Caco-2 (cell line): ENCODE data around the gene JPT2. TPM values are rescaled to one million over a fixed set of nuclear protein-coding genes. Genes with fewer than 3 reads are reported as not detected.

Experiments used
- BruUV-seq: library from RNA; stranded (reverse); fragments of 400-500 nt; replicated peaks from 2 replicates; lab custom pipeline; 2021; lab: Mats Ljungman, UMichigan
- CTCF ChIA-PET: fragments of 300-600 bp; sonication (Branson Sonifier 250); formaldehyde crosslinking; loops from one replicate; lab custom pipeline; 2022; ENCODE audit warnings: antibody characterized with exemption; lab: Charles Lee
- POLR2A ChIA-PET: fragments of 300-600 bp; sonication (Branson Sonifier 250); formaldehyde crosslinking; loops from one replicate; lab custom pipeline; 2022; ENCODE audit warnings: antibody characterized with exemption; lab: Charles Lee
- DNase-seq, 2 experiments: peaks; one replicate each; pipeline versions ENCODE4 v3.0.0 to v3.0.0-alpha.2; 2020 to 2022
- H3K27me3 ChIP-seq: replicated peaks from 2 replicates; pipeline ENCODE4 v1.6.0; 2011; ENCODE audit warnings: low read length; ENCODE audit not compliant: control insufficient read depth, insufficient read depth
- H3K36me3 ChIP-seq: 2 replicates; pipeline ENCODE4 v1.5.1; 2011; ENCODE audit warnings: low read length; ENCODE audit not compliant: control insufficient read depth, insufficient read depth
- H3K4me1 ChIP-seq: fragments of 250-450 bp; sonication (Bioruptor Pico); 2 replicates; pipeline ENCODE4 v1.5.1; 2020; ENCODE audit warnings: mild to moderate bottlenecking
- H3K4me3 ChIP-seq: 2 replicates; pipeline ENCODE4 v1.5.1; 2011; ENCODE audit warnings: low read depth, mild to moderate bottlenecking, control low read depth, low read length
- H3K9me3 ChIP-seq: fragments of 250-450 bp; sonication (Bioruptor Pico); 2 replicates; pipeline ENCODE4 v1.5.1; 2020; ENCODE audit warnings: mild to moderate bottlenecking, moderate library complexity
- H3K27ac Mint-ChIP-seq: one replicate; pipeline ENCODE4 v1.8.0; 2022; ENCODE audit warnings: mixed read lengths; ENCODE audit not compliant: unreplicated experiment
- H3K27me3 Mint-ChIP-seq: one replicate; pipeline ENCODE4 v1.8.0; 2022; ENCODE audit warnings: mixed read lengths; ENCODE audit not compliant: insufficient read depth, unreplicated experiment
- H3K36me3 Mint-ChIP-seq: one replicate; pipeline ENCODE4 v1.8.0; 2022; ENCODE audit warnings: mild to moderate bottlenecking, mixed read lengths; ENCODE audit not compliant: insufficient read depth, unreplicated experiment
- H3K4me1 Mint-ChIP-seq: one replicate; pipeline ENCODE4 v1.8.0; 2022; ENCODE audit warnings: low read depth, mixed read lengths; ENCODE audit not compliant: unreplicated experiment
- H3K4me3 Mint-ChIP-seq: one replicate; pipeline ENCODE4 v1.8.0; 2022; ENCODE audit warnings: mild to moderate bottlenecking, moderate library complexity, mixed read lengths; ENCODE audit not compliant: unreplicated experiment
- H3K9me3 Mint-ChIP-seq: one replicate; pipeline ENCODE4 v1.8.0; 2022; ENCODE audit warnings: mixed read lengths; ENCODE audit not compliant: unreplicated experiment
- CTCF ChIP-seq, 2 experiments: fragments of 200-600 bp in 1 of 2; IDR thresholded peaks; 1 replicate in 1 of 2; 2 replicates in 1 of 2; pipeline versions ENCODE4 v1.5.1 to v1.8.0; 2011 to 2022; ENCODE audit warnings: antibody characterized with exemption in 1 of 2, control low read depth in 1 of 2, inconsistent platforms in 1 of 2, low read depth in 1 of 2, low read length in 1 of 2, mild to moderate bottlenecking in 1 of 2, moderate library complexity in 1 of 2; ENCODE audit not compliant: insufficient read depth in 1 of 2, severe bottlenecking in 1 of 2, unreplicated experiment in 1 of 2
- intact Hi-C: fragments of 100-400 bp; cut with micrococcal nuclease; formaldehyde crosslinking; loops from one replicate; pipeline ENCODE4 v1.10.0; 2022; ENCODE audit not compliant: unreplicated experiment
- total RNA-seq: library from RNA; stranded (reverse); gene quantifications from 2 replicates; pipeline ENCODE4 v1.2.3, GENCODE V29; 2022

JPT2 gene
- total RNA-seq, 1 experiment from 2014 or later, result 178 TPM

GRCh38 chr16:1729445-1729844, 51.4 kb downstream of the JPT2 start:
- BruUV-seq, result no TSS peak
- no peak for DNase-seq
- Histone ChIP-seq H3K27me3 (no peaks in the 10 kb centered on the region), H3K4me1 (no peaks in the 10 kb centered on the region), H3K4me3 (no peak overlapping the region), H3K36me3 (no peaks in the 10 kb centered on the region; the same call in none of the 2 replicates), H3K9me3 (no peaks in the 10 kb centered on the region)
- ChIA-PET POLR2A (no interaction called here), CTCF (interaction anchor here (1.2 kb wide), 1 partner anchor 24 kb away, joined by 4 read pairs; the partner anchor contains the start of gene MAPK8IP3)
- Mint-ChIP-seq H3K9me3 (no peaks in the 10 kb centered on the region), H3K27ac (no peak overlapping the region), H3K4me1 (no peaks in the 10 kb centered on the region), H3K27me3 (no peaks in the 10 kb centered on the region), H3K36me3 (peaks cover 23% of the 10 kb centered on the region), H3K4me3 (no peak overlapping the region)
- TF ChIP-seq CTCF (IDR thresholded peaks at IDR 0.05; ENCODE audit: insufficient read depth in 1 of 2, low read depth in 1 of 2, low read length in 1 of 2, severe bottlenecking in 1 of 2, unreplicated experiment in 1 of 2), result no peak
- intact Hi-C loops, result no loop called here

- TF ChIP-seq CTCF (IDR thresholded peaks at IDR 0.05; ENCODE audit: insufficient read depth in 1 of 2, low read depth in 1 of 2, low read length in 1 of 2, severe bottlenecking in 1 of 2, unreplicated experiment in 1 of 2), result no peak
- Histone ChIP-seq H3K4me3 (no peak overlapping the region), H3K27me3 (no peaks in the 10 kb centered on the region), H3K36me3 (no peaks in the 10 kb centered on the region; the same call in none of the 2 replicates), H3K4me1 (no peaks in the 10 kb centered on the region), H3K9me3 (peaks cover 5% of the 10 kb centered on the region; the same call in 1 of the 2 replicates)
- Mint-ChIP-seq H3K27ac (no peak overlapping the region), H3K9me3 (no peaks in the 10 kb centered on the region), H3K27me3 (no peaks in the 10 kb centered on the region), H3K4me3 (no peak overlapping the region), H3K4me1 (no peaks in the 10 kb centered on the region), H3K36me3 (peaks cover 23% of the 10 kb centered on the region)
- intact Hi-C loops, result no loop called here
- ChIA-PET POLR2A (no interaction called here), CTCF (no interaction called here)
- no peak for DNase-seq
- no TSS peak for BruUV-seq
Measured at GRCh38 chr16:1731073-1731472, 53.0 kb downstream of the JPT2 start.

- no peak for TF ChIP-seq CTCF (IDR thresholded peaks at IDR 0.05; ENCODE audit: insufficient read depth in 1 of 2, low read depth in 1 of 2, low read length in 1 of 2, severe bottlenecking in 1 of 2, unreplicated experiment in 1 of 2)
- intact Hi-C loops, result no loop called here
- Histone ChIP-seq H3K4me3 (no peak overlapping the region), H3K27me3 (no peaks in the 10 kb centered on the region), H3K4me1 (no peaks in the 10 kb centered on the region), H3K9me3 (peaks cover 5% of the 10 kb centered on the region; the same call in 1 of the 2 replicates), H3K36me3 (no peaks in the 10 kb centered on the region; the same call in none of the 2 replicates)
- POLR2A ChIA-PET, result no interaction called here
- H3K27me3 Mint-ChIP-seq, result no peaks in the 10 kb centered on the region
- H3K9me3 Mint-ChIP-seq, result no peaks in the 10 kb centered on the region
- CTCF ChIA-PET, result no interaction called here
- no peak overlapping the region for H3K27ac Mint-ChIP-seq
- H3K4me3 Mint-ChIP-seq, result no peak overlapping the region
- no peak for DNase-seq
- no TSS peak for BruUV-seq
- peaks cover 23% of the 10 kb centered on the region for H3K36me3 Mint-ChIP-seq
- H3K4me1 Mint-ChIP-seq, result no peaks in the 10 kb centered on the region
Measured at GRCh38 chr16:1731603-1732002, 53.5 kb downstream of the JPT2 start.
